K562 (cell line): ENCODE data around the gene ANKRD27. TPM values are rescaled to one million over a fixed set of nuclear protein-coding genes. Genes with fewer than 3 reads are reported as not detected.

Experiments used
- ARHGAP35 ChIP-seq: fragments of 450-650 bp; IDR thresholded peaks from 2 replicates; pipeline ENCODE4 v1.6.1; 2018; ENCODE audit not compliant: partially characterized antibody
- BMI1 ChIP-seq: fragments of 150-350 bp; IDR thresholded peaks from 2 replicates; pipeline ENCODE4 v1.6.1; 2014; ENCODE audit warnings: low read length
- ELF2 ChIP-seq: fragments of 250-450 bp; sonication (Bioruptor Pico); IDR thresholded peaks from 2 replicates; pipeline ENCODE4 v1.5.0; 2021; ENCODE audit warnings: mild to moderate bottlenecking
- GABPB2 ChIP-seq: fragments of 250-450 bp; sonication (Bioruptor Pico); conservative IDR thresholded peaks from 2 replicates; pipeline ENCODE4 v1.5.1; 2021; ENCODE audit warnings: mild to moderate bottlenecking
- HDAC8 ChIP-seq: fragments of 450-650 bp; IDR thresholded peaks from 2 replicates; pipeline ENCODE4 v1.6.1; 2016; ENCODE audit warnings: mild to moderate bottlenecking, missing genetic modification characterization, moderate library complexity, missing compliant biosample characterization
- HLTF ChIP-seq: fragments of 450-650 bp; IDR thresholded peaks from 2 replicates; pipeline ENCODE4 v1.6.1; 2016
- HNRNPUL1 ChIP-seq: fragments of 200-400 bp; formaldehyde crosslinking; IDR thresholded peaks from 2 replicates; pipeline ENCODE4 v1.6.1; 2017; ENCODE audit warnings: low read length
- ILK ChIP-seq: fragments of 450-650 bp; IDR thresholded peaks from 2 replicates; pipeline ENCODE4 v1.6.1; 2016; ENCODE audit warnings: missing genetic modification characterization, low read depth, mild to moderate bottlenecking, missing compliant biosample characterization, moderate library complexity, borderline replicate concordance
- MAFF ChIP-seq: IDR thresholded peaks from 2 replicates; pipeline ENCODE4 v1.6.1; 2012; ENCODE audit warnings: low read length, improper control_type of control experiment
- MBD2 ChIP-seq: sonication (generic); IDR thresholded peaks from 2 replicates; pipeline ENCODE4 v1.6.1; 2016; ENCODE audit warnings: low read depth, borderline replicate concordance
- RBM34 ChIP-seq: fragments of 200-400 bp; formaldehyde crosslinking; IDR thresholded peaks from 2 replicates; pipeline ENCODE4 v1.6.1; 2018; ENCODE audit warnings: low read length, borderline replicate concordance; ENCODE audit not compliant: insufficient read depth
- SMARCB1 ChIP-seq: IDR thresholded peaks from 2 replicates; pipeline ENCODE4 v1.6.1; 2011; ENCODE audit warnings: improper control_type of control experiment, low read depth; ENCODE audit not compliant: insufficient read length
- SP1 ChIP-seq: sonication (generic); formaldehyde crosslinking; IDR thresholded peaks from 2 replicates; pipeline ENCODE4 v1.8.1; 2022; ENCODE audit warnings: mild to moderate bottlenecking, missing genetic modification reagents
- STAT5A ChIP-seq: IDR thresholded peaks from 2 replicates; pipeline ENCODE4 v1.6.1; 2012; ENCODE audit warnings: low read length, inconsistent platforms, borderline replicate concordance
- TRIM28 ChIP-seq: fragments of 450-650 bp; IDR thresholded peaks from 2 replicates; pipeline ENCODE4 v1.6.1; 2017
- USF2 ChIP-seq: sonication (generic); formaldehyde crosslinking; IDR thresholded peaks from 2 replicates; pipeline ENCODE4 v1.5.0; 2020; ENCODE audit warnings: missing genetic modification reagents
- ZC3H11A ChIP-seq: IDR thresholded peaks from 2 replicates; pipeline ENCODE4 v1.6.1; 2012; ENCODE audit warnings: low read depth, low read length, improper control_type of control experiment
- ZNF165 ChIP-seq: fragments of 250-450 bp; sonication (Bioruptor Pico); IDR thresholded peaks from 2 replicates; pipeline ENCODE4 v1.4.0; 2020; ENCODE audit warnings: borderline replicate concordance
- ZNF224 ChIP-seq: sonication (generic); formaldehyde crosslinking; IDR thresholded peaks from 2 replicates; pipeline ENCODE4 v1.8.0; 2022; ENCODE audit warnings: mild to moderate bottlenecking, missing genetic modification reagents
- ZNF24 ChIP-seq: fragments of 450-650 bp; IDR thresholded peaks from 2 replicates; pipeline ENCODE4 v1.6.1; 2016
- ZNF408 ChIP-seq: fragments of 250-450 bp; sonication (Bioruptor Pico); IDR thresholded peaks from 2 replicates; pipeline ENCODE4 v1.4.0; 2020; ENCODE audit warnings: low read depth, mild to moderate bottlenecking, moderate library complexity
- ZNF77 ChIP-seq: fragments of 250-450 bp; sonication (Bioruptor Pico); IDR thresholded peaks from 2 replicates; pipeline ENCODE4 v1.5.0; 2020
- ZSCAN29 ChIP-seq: fragments of 450-650 bp; IDR thresholded peaks from 2 replicates; pipeline ENCODE4 v1.6.1; 2017
- polyA plus RNA-seq, 8 experiments: library from polyadenylated mRNA; depleted of rRNA in 4 of 8; stranded (reverse) in 5 of 8; unstranded in 3 of 8; fragments of >200 nt; fragmentation: Nextera tagmentation in 2 of 8; fragmentation: Illumina TruSeq in 1 of 8; extraction: Ambion mirVana in 2 of 8; extraction: Trizol in 1 of 8; gene quantifications; 2 replicates each; pipeline versions ENCODE4 v1.2.1 to v1.2.3, GENCODE V29; 2011 to 2014; ENCODE audit warnings: inconsistent platforms in 1 of 8, missing spikeins in 1 of 8
- total RNA-seq, 7 experiments: library from RNA; depleted of rRNA in 6 of 7; stranded (reverse); fragments of >200 nt in 6 of 7; fragmentation: Illumina TruSeq in 2 of 7; extraction: Trizol in 2 of 7; gene quantifications; 2 replicates each; pipeline versions ENCODE4 v1.2.1 to v1.2.3, GENCODE V29; 2011 to 2021; ENCODE audit warnings: low replicate concordance in 1 of 7
- TF ChIP-seq, protein P1 (sequence below): sonication (generic); formaldehyde crosslinking; IDR thresholded peaks from 2 replicates; pipeline ENCODE4 v1.8.1; 2023; ENCODE audit warnings: mild to moderate bottlenecking, missing genetic modification reagents
- TF ChIP-seq, protein P2 (sequence below): sonication (generic); formaldehyde crosslinking; IDR thresholded peaks from 2 replicates; pipeline ENCODE4 v1.8.1; 2023; ENCODE audit warnings: mild to moderate bottlenecking, missing genetic modification reagents
- TF ChIP-seq, protein P3 (sequence below), 2 experiments: fragments of 450-650 bp in 1 of 2; sonication (generic) in 1 of 2; formaldehyde crosslinking in 1 of 2; IDR thresholded peaks in 1 of 2; conservative IDR thresholded peaks in 1 of 2; 2 replicates each; pipeline versions ENCODE4 v1.6.1 to v1.8.1; 2016 to 2023; ENCODE audit warnings: mild to moderate bottlenecking in 2 of 2, moderate library complexity in 2 of 2, inconsistent platforms in 1 of 2, missing genetic modification reagents in 1 of 2

Gene ANKRD27
- total and polyA plus RNA-seq, 9 of the 15 experiments (the other 6 are each of a cell fraction or from before 2014, with no cell fraction given): 5.3 to 71.3 (median 54.2) TPM

- TF ChIP-seq, protein P1, sequence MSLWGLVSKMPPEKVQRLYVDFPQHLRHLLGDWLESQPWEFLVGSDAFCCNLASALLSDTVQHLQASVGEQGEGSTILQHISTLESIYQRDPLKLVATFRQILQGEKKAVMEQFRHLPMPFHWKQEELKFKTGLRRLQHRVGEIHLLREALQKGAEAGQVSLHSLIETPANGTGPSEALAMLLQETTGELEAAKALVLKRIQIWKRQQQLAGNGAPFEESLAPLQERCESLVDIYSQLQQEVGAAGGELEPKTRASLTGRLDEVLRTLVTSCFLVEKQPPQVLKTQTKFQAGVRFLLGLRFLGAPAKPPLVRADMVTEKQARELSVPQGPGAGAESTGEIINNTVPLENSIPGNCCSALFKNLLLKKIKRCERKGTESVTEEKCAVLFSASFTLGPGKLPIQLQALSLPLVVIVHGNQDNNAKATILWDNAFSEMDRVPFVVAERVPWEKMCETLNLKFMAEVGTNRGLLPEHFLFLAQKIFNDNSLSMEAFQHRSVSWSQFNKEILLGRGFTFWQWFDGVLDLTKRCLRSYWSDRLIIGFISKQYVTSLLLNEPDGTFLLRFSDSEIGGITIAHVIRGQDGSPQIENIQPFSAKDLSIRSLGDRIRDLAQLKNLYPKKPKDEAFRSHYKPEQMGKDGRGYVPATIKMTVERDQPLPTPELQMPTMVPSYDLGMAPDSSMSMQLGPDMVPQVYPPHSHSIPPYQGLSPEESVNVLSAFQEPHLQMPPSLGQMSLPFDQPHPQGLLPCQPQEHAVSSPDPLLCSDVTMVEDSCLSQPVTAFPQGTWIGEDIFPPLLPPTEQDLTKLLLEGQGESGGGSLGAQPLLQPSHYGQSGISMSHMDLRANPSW: no peak
- TF ChIP-seq HDAC8 (tag): no peak
- TF ChIP-seq RBM34: no peak
- no peak; the same call in 1 of the 2 replicates for TF ChIP-seq ZNF24
- no peak for TF ChIP-seq SMARCB1
- TF ChIP-seq ELF2 (CRISPR knock-in tag): no peak
- no peak for TF ChIP-seq ZNF224 (CRISPR knock-in tag)
- no peak for TF ChIP-seq HLTF
- TF ChIP-seq STAT5A: no peak
- no peak for TF ChIP-seq ARHGAP35
- no peak for TF ChIP-seq TRIM28
- TF ChIP-seq MAFF: no peak
- TF ChIP-seq, protein P2, sequence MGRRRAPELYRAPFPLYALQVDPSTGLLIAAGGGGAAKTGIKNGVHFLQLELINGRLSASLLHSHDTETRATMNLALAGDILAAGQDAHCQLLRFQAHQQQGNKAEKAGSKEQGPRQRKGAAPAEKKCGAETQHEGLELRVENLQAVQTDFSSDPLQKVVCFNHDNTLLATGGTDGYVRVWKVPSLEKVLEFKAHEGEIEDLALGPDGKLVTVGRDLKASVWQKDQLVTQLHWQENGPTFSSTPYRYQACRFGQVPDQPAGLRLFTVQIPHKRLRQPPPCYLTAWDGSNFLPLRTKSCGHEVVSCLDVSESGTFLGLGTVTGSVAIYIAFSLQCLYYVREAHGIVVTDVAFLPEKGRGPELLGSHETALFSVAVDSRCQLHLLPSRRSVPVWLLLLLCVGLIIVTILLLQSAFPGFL: no peak
- TF ChIP-seq MBD2: peak; percentile 95
- TF ChIP-seq SP1 (CRISPR knock-in tag): peak; percentile 88
- TF ChIP-seq USF2 (CRISPR knock-in tag): no peak
- no peak for TF ChIP-seq HNRNPUL1
- TF ChIP-seq BMI1: no peak
- TF ChIP-seq ZC3H11A: no peak
- no peak for TF ChIP-seq ZNF408
- TF ChIP-seq ZNF165 (CRISPR knock-in tag): no peak
- no peak for TF ChIP-seq ZNF77 (CRISPR knock-in tag)
- no peak for TF ChIP-seq ILK (tag)
- no peak for TF ChIP-seq ZSCAN29
- TF ChIP-seq, protein P3, sequence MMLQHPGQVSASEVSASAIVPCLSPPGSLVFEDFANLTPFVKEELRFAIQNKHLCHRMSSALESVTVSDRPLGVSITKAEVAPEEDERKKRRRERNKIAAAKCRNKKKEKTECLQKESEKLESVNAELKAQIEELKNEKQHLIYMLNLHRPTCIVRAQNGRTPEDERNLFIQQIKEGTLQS (IDR thresholded peaks at IDR 0.05): no peak
- TF ChIP-seq, protein P3 (CRISPR knock-in tag; conservative IDR thresholded peaks at IDR 0.05): no peak
- no peak for TF ChIP-seq GABPB2
Measured at GRCh38 chr19:32674931-32675719, at the start of gene ANKRD27 (continued).
